Neural cell (in vitro differentiated cells): ENCODE results near the gene ZNF536. TPM values are rescaled to one million over a fixed set of nuclear protein-coding genes. Genes with fewer than 3 reads are reported as not detected.
"Not testable (repeated sequence)": the region's sequence is repeated elsewhere in the genome, so short reads cannot be mapped to it uniquely, and the experiment has no call there.

ENCODE experiments used
- H2AFZ ChIP-seq: fragments of 200-600, 300-800 bp; sonication (generic), shearing (Covaris generic); 2 replicates; pipeline ENCODE4 v1.6.0; 2014; ENCODE audit warnings: low read depth, mild to moderate bottlenecking, antibody characterized with exemption, low read length, moderate library complexity
- H3F3A ChIP-seq: fragments of 200-600 bp; shearing (Covaris generic); 2 replicates; pipeline ENCODE4 v1.6.1; 2016; ENCODE audit warnings: mild to moderate bottlenecking, moderate library complexity, mixed read lengths, antibody characterized with exemption, low read length; ENCODE audit not compliant: insufficient read depth, poor library complexity, severe bottlenecking
- H3K27ac ChIP-seq: fragments of 200-600, 300-800 bp; sonication (generic), shearing (Covaris generic); 2 replicates; pipeline ENCODE4 v1.5.1; 2014; ENCODE audit warnings: mild to moderate bottlenecking, low read length, moderate library complexity
- H3K27me3 ChIP-seq: fragments of 300-800, 200-600 bp; sonication (generic), shearing (Covaris generic); 2 replicates; pipeline ENCODE4 v1.6.0; 2014; ENCODE audit warnings: mild to moderate bottlenecking, low read depth, low read length, moderate library complexity; ENCODE audit not compliant: insufficient read depth
- H3K36me3 ChIP-seq: fragments of 300-800, 200-600 bp; sonication (generic), shearing (Covaris generic); 2 replicates; pipeline ENCODE4 v1.5.1; 2014; ENCODE audit warnings: mild to moderate bottlenecking, antibody characterized with exemption, low read length, moderate library complexity; ENCODE audit not compliant: insufficient read depth
- H3K4me2 ChIP-seq: fragments of 300-800, 200-600 bp; sonication (generic), shearing (Covaris generic); 2 replicates; pipeline ENCODE4 v1.6.0; 2014; ENCODE audit warnings: mild to moderate bottlenecking, low read length
- H3K4me3 ChIP-seq: fragments of 300-800, 200-600 bp; sonication (generic), shearing (Covaris generic); 2 replicates; pipeline ENCODE4 v1.5.1; 2014; ENCODE audit warnings: mild to moderate bottlenecking, low read length, moderate library complexity
- H3K79me2 ChIP-seq: fragments of 200-600 bp; shearing (Covaris generic); replicated peaks from 2 replicates; pipeline ENCODE4 v1.6.0; 2014; ENCODE audit warnings: mild to moderate bottlenecking, low read length, moderate library complexity; ENCODE audit not compliant: insufficient read depth
- H3K9ac ChIP-seq: fragments of 300-800, 200-600 bp; sonication (generic), shearing (Covaris generic); 2 replicates; pipeline ENCODE4 v1.6.1; 2016; ENCODE audit warnings: mild to moderate bottlenecking, low read length, mixed read lengths
- H3K9me2 ChIP-seq: fragments of 200-600 bp; shearing (Covaris generic); 2 replicates; pipeline ENCODE4 v1.6.1; 2016; ENCODE audit warnings: mild to moderate bottlenecking, low read length, mixed read lengths; ENCODE audit not compliant: insufficient read depth
- H3K9me3 ChIP-seq: fragments of 200-600, 300-800 bp; sonication (generic), shearing (Covaris generic); 2 replicates; pipeline ENCODE4 v1.6.1; 2016; ENCODE audit warnings: mild to moderate bottlenecking, mixed run types, low read length, moderate library complexity, mixed read lengths
- H4K20me1 ChIP-seq: fragments of 200-600 bp; shearing (Covaris generic); 2 replicates; pipeline ENCODE4 v1.6.1; 2016; ENCODE audit warnings: mild to moderate bottlenecking, mixed run types; ENCODE audit not compliant: insufficient read depth
- CTCF ChIP-seq: fragments of 450-650 bp; IDR thresholded peaks from 2 replicates; pipeline ENCODE4 v1.5.1; 2014; ENCODE audit warnings: antibody characterized with exemption, mild to moderate bottlenecking, moderate library complexity; ENCODE audit not compliant: poor library complexity, severe bottlenecking
- EP300 ChIP-seq: fragments of 450-650 bp; conservative IDR thresholded peaks from 2 replicates; pipeline ENCODE4 v1.6.1; 2014; ENCODE audit warnings: antibody characterized with exemption, mild to moderate bottlenecking, moderate library complexity; ENCODE audit not compliant: poor library complexity, severe bottlenecking
- EZH2 ChIP-seq: fragments of 200-600, 300-800 bp; shearing (Covaris generic), sonication (generic); IDR thresholded peaks from 2 replicates; pipeline ENCODE4 v1.6.1; 2014; ENCODE audit warnings: antibody characterized with exemption, low read length, borderline replicate concordance, mild to moderate bottlenecking; ENCODE audit not compliant: insufficient read depth, poor library complexity, severe bottlenecking
- MXI1 ChIP-seq: fragments of 450-650 bp; conservative IDR thresholded peaks from 2 replicates; pipeline ENCODE4 v1.6.1; 2014; ENCODE audit warnings: antibody characterized with exemption, mild to moderate bottlenecking; ENCODE audit not compliant: poor library complexity, severe bottlenecking
- POLR2AphosphoS5 ChIP-seq: IDR thresholded peaks from 2 replicates; pipeline ENCODE4 v1.6.1; 2012
- RAD21 ChIP-seq: fragments of 450-650 bp; conservative IDR thresholded peaks from 2 replicates; pipeline ENCODE4 v1.6.1; 2014; ENCODE audit warnings: antibody characterized with exemption, mild to moderate bottlenecking, moderate library complexity
- REST ChIP-seq: IDR thresholded peaks from 2 replicates; pipeline ENCODE4 v1.6.1; 2012; ENCODE audit warnings: borderline replicate concordance
- SMC3 ChIP-seq: fragments of 450-650 bp; conservative IDR thresholded peaks from 2 replicates; pipeline ENCODE4 v1.6.1; 2014; ENCODE audit warnings: antibody characterized with exemption, mild to moderate bottlenecking, moderate library complexity; ENCODE audit not compliant: poor library complexity
- TAF1 ChIP-seq: IDR thresholded peaks from 2 replicates; pipeline ENCODE4 v1.6.1; 2012; ENCODE audit warnings: low read depth
- polyA plus RNA-seq: library from polyadenylated mRNA; depleted of rRNA; stranded (reverse); fragments of >200 nt; gene quantifications from 2 replicates; pipeline ENCODE4 v1.2.3, GENCODE V29; 2014

ZNF536 gene
- polyA plus RNA-seq, 1 donor from 2014 or later = 13.9 TPM

GRCh38 chr19:30395283-30395682, 23.1 kb downstream of the ZNF536 start:
- no peak overlapping the region for H3K4me2 ChIP-seq
- H3K27me3 ChIP-seq = no peaks in the 10 kb centered on the region
- H4K20me1 ChIP-seq = no peaks in the 10 kb centered on the region
- no peaks in the 10 kb centered on the region for H3K9me3 ChIP-seq
- no peaks in the 10 kb centered on the region for H3K9me2 ChIP-seq
- no peak overlapping the region for H3K27ac ChIP-seq
- no peak overlapping the region for H2AFZ ChIP-seq
- no peak overlapping the region for H3K9ac ChIP-seq
- H3K36me3 ChIP-seq = no peaks in the 10 kb centered on the region
- H3K4me3 ChIP-seq = no peak overlapping the region
- TF ChIP-seq POLR2AphosphoS5 (no peak), MXI1 (no peak), TAF1 (no peak), EP300 (no peak), RAD21 (no peak), SMC3 (no peak), CTCF (no peak), EZH2 (no peak), REST (no peak)
- no peaks in the 10 kb centered on the region for H3K79me2 ChIP-seq
- H3F3A ChIP-seq = no peaks in the 10 kb centered on the region

GRCh38 chr19:30398539-30398938, 26.4 kb downstream of the ZNF536 start:
- not testable (repeated sequence) for H3F3A ChIP-seq, H3K27ac ChIP-seq

GRCh38 chr19:30401956-30402355, 29.8 kb downstream of the ZNF536 start:
- H3K79me2 ChIP-seq = no peaks in the 10 kb centered on the region
- TF ChIP-seq EP300 (no peak), EZH2 (no peak), TAF1 (no peak), CTCF (no peak), REST (no peak), POLR2AphosphoS5 (no peak), MXI1 (no peak), SMC3 (no peak), RAD21 (no peak)

More at GRCh38 chr19:30398539-30398938, 26.4 kb downstream of the ZNF536 start:
- not testable (repeated sequence) for H3K9ac ChIP-seq, H4K20me1 ChIP-seq, H3K4me2 ChIP-seq, H3K9me2 ChIP-seq, H3K79me2 ChIP-seq, H2AFZ ChIP-seq, H3K27me3 ChIP-seq, H3K9me3 ChIP-seq, H3K36me3 ChIP-seq, H3K4me3 ChIP-seq

More at GRCh38 chr19:30401956-30402355, 29.8 kb downstream of the ZNF536 start:
- Histone ChIP-seq H3K4me3 (no peak overlapping the region), H3K9me2 (no peaks in the 10 kb centered on the region), H2AFZ (no peak overlapping the region), H3K27ac (no peak overlapping the region), H3K9ac (no peak overlapping the region), H3K9me3 (no peaks in the 10 kb centered on the region), H3K27me3 (no peaks in the 10 kb centered on the region), H3K36me3 (no peaks in the 10 kb centered on the region), H3F3A (no peaks in the 10 kb centered on the region), H4K20me1 (no peaks in the 10 kb centered on the region), H3K4me2 (no peak overlapping the region)
